ENCODE results near the gene OR9A4. TPM values are rescaled to one million over a fixed set of nuclear protein-coding genes. Genes with fewer than 3 reads are reported as not detected.

The OR9A4 gene
- total RNA-seq, result under 1 TPM in 1 of 4 donors, not detected in 3; 0.33 TPM

- H3K27me3 ChIP-seq, result no peaks in the 10 kb centered on the region
- intact Hi-C loops (cut with DNase I), result no loop called here
- H3K27ac ChIP-seq (replicated peaks in 1 of 4), result no peak within 1 kb of the TSS
- WGBS, result 78% methylated on average over 3 of the region's 3 CpGs
- DNase-seq (ENCODE audit: extremely low spot score), result no peak
- no peaks in the 10 kb centered on the region for H3K9me3 ChIP-seq
- no peaks in the 10 kb centered on the region for H3K36me3 ChIP-seq
- H3K4me1 ChIP-seq, result no peaks in the 10 kb centered on the region
- TF ChIP-seq POLR2AphosphoS5 (IDR thresholded peaks at IDR 0.05), result no peak
- no peak for TF ChIP-seq CTCF (IDR thresholded peaks at IDR 0.05)
- no peak for TF ChIP-seq POLR2A (IDR thresholded peaks at IDR 0.05; ENCODE audit: low read depth)
- TF ChIP-seq EP300 (IDR thresholded peaks at IDR 0.05), result no peak
- no peak within 1 kb of the TSS for H3K4me3 ChIP-seq
Observed at GRCh38 chr7:141916099-141916498, at the start of gene OR9A4. Gene OR9A4, plus strand, starts transcription at chr7:141916399. Its CDS starts 2,477 bp downstream, at chr7:141918876.

- Histone ChIP-seq H3K27ac (replicated peaks in 1 of 4) (no peak overlapping the region), H3K36me3 (no peaks in the 10 kb centered on the region), H3K4me1 (no peaks in the 10 kb centered on the region), H3K4me3 (no peak overlapping the region), H3K9me3 (peaks cover 0 to 23% (median 0%) of the 10 kb centered on the region in 4 donors), H3K27me3 (no peaks in the 10 kb centered on the region)
- intact Hi-C loops (cut with DNase I), result no loop called here
- no peak for DNase-seq (ENCODE audit: extremely low spot score)
- no peak for TF ChIP-seq POLR2A (IDR thresholded peaks at IDR 0.05; ENCODE audit: low read depth)
- WGBS, result 82% methylated on average over 2 of the region's 2 CpGs
Observed at GRCh38 chr7:141866974-141867373, 49.2 kb upstream of the OR9A4 start.

GRCh38 chr7:141872931-141873330, 43.3 kb upstream of the OR9A4 start:
- no peak for DNase-seq (ENCODE audit: extremely low spot score)
- WGBS, result 86% methylated on average over 3 of the region's 3 CpGs
- Histone ChIP-seq H3K4me3 (no peak overlapping the region), H3K9me3 (peaks cover 0 to 32% (median 0%) of the 10 kb centered on the region in 4 donors), H3K4me1 (no peaks in the 10 kb centered on the region), H3K36me3 (no peaks in the 10 kb centered on the region), H3K27ac (replicated peaks in 1 of 4) (no peak overlapping the region), H3K27me3 (no peaks in the 10 kb centered on the region)
- TF ChIP-seq POLR2A (IDR thresholded peaks at IDR 0.05; ENCODE audit: low read depth) (no peak), CTCF (IDR thresholded peaks at IDR 0.05) (no peak), EP300 (IDR thresholded peaks at IDR 0.05) (no peak), POLR2AphosphoS5 (IDR thresholded peaks at IDR 0.05) (no peak)
- intact Hi-C loops (cut with DNase I), result no loop called here

GRCh38 chr7:141874787-141875186, 41.4 kb upstream of the OR9A4 start:
- Histone ChIP-seq H3K36me3 (no peaks in the 10 kb centered on the region), H3K27ac (replicated peaks in 1 of 4) (no peak overlapping the region), H3K27me3 (no peaks in the 10 kb centered on the region), H3K9me3 (peaks cover 0 to 22% (median 0%) of the 10 kb centered on the region in 4 donors), H3K4me1 (no peaks in the 10 kb centered on the region), H3K4me3 (no peak overlapping the region)
- 67% methylated on average over 3 of the region's 3 CpGs for WGBS
- TF ChIP-seq POLR2AphosphoS5 (IDR thresholded peaks at IDR 0.05), result no peak
- no peak for TF ChIP-seq EP300 (IDR thresholded peaks at IDR 0.05)
- DNase-seq (ENCODE audit: extremely low spot score), result no peak
- intact Hi-C loops (cut with DNase I), result no loop called here

- TF ChIP-seq CTCF (IDR thresholded peaks at IDR 0.05), result no peak
- WGBS, result 92% methylated on average over 2 of the region's 2 CpGs
- H3K27me3 ChIP-seq, result no peaks in the 10 kb centered on the region
- H3K4me1 ChIP-seq, result no peaks in the 10 kb centered on the region
- H3K4me3 ChIP-seq, result no peak overlapping the region
- H3K36me3 ChIP-seq, result no peaks in the 10 kb centered on the region
- H3K9me3 ChIP-seq, result peaks cover 0 to 16% (median 0%) of the 10 kb centered on the region in 4 donors
- DNase-seq (ENCODE audit: extremely low spot score), result no peak
- intact Hi-C loops (cut with DNase I), result no loop called here
- no peak overlapping the region for H3K27ac ChIP-seq (replicated peaks in 1 of 4)
Observed at GRCh38 chr7:141875453-141875852, 40.7 kb upstream of the OR9A4 start.

- intact Hi-C loops (cut with DNase I), result no loop called here
- no peaks in the 10 kb centered on the region for H3K27me3 ChIP-seq
- WGBS, result 83% methylated on average over 1 of the region's 1 CpG
- no peak for TF ChIP-seq EP300 (IDR thresholded peaks at IDR 0.05)
- TF ChIP-seq CTCF (IDR thresholded peaks at IDR 0.05), result no peak
- no peak for TF ChIP-seq POLR2AphosphoS5 (IDR thresholded peaks at IDR 0.05)
- no peak overlapping the region for H3K27ac ChIP-seq (replicated peaks in 1 of 4)
- H3K4me1 ChIP-seq, result no peaks in the 10 kb centered on the region
- H3K4me3 ChIP-seq, result no peak overlapping the region
- H3K36me3 ChIP-seq, result no peaks in the 10 kb centered on the region
- H3K9me3 ChIP-seq, result peaks cover 0 to 14% (median 0%) of the 10 kb centered on the region in 4 donors
- DNase-seq (ENCODE audit: extremely low spot score), result no peak
Observed at GRCh38 chr7:141876371-141876770, 39.8 kb upstream of the OR9A4 start.
